ENCODE data around the gene TMEM163. TPM values are rescaled to one million over a fixed set of nuclear protein-coding genes. Genes with fewer than 3 reads are reported as not detected.

Gene TMEM163
- polyA plus RNA-seq, 1 donor, result 0.39 TPM

- no CpG with 5 or more reads among the region's 6 CpGs for WGBS (ENCODE audit: insufficient coverage, low lambda C conversion rate)
- H3K9me3 ChIP-seq (ENCODE audit: control insufficient read depth, low read depth, low read length), result no peaks in the 10 kb centered on the region
- no peaks in the 10 kb centered on the region for H3K4me1 ChIP-seq (ENCODE audit: control insufficient read depth, insufficient read depth, low read length)
- no peak overlapping the region for H3K27ac ChIP-seq (ENCODE audit: low read length)
- DNase-seq, result no peak
- no peak overlapping the region for H3K4me3 ChIP-seq (ENCODE audit: low read length)
- H3K36me3 ChIP-seq (ENCODE audit: control insufficient read depth, insufficient read depth, low read length), result no peaks in the 10 kb centered on the region
- H3K27me3 ChIP-seq (ENCODE audit: control insufficient read depth, insufficient read depth, low read length), result no peaks in the 10 kb centered on the region
Measured at GRCh38 chr2:134693359-134694330, 25.2 kb downstream of the TMEM163 start.

- Histone ChIP-seq H3K9me3 (ENCODE audit: control insufficient read depth, low read depth, low read length) (no peaks in the 10 kb centered on the region), H3K4me3 (ENCODE audit: low read length) (no peak overlapping the region), H3K4me1 (ENCODE audit: control insufficient read depth, insufficient read depth, low read length) (no peaks in the 10 kb centered on the region), H3K36me3 (ENCODE audit: control insufficient read depth, insufficient read depth, low read length) (no peaks in the 10 kb centered on the region), H3K27me3 (ENCODE audit: control insufficient read depth, insufficient read depth, low read length) (no peaks in the 10 kb centered on the region), H3K27ac (ENCODE audit: low read length) (no peak overlapping the region)
- no peak for DNase-seq
- no CpG with 5 or more reads among the region's 5 CpGs for WGBS (ENCODE audit: insufficient coverage, low lambda C conversion rate)
Measured at GRCh38 chr2:134692499-134692898, 26.3 kb downstream of the TMEM163 start.

- no peak for DNase-seq
- no peaks in the 10 kb centered on the region for H3K9me3 ChIP-seq (ENCODE audit: control insufficient read depth, low read depth, low read length)
- H3K27ac ChIP-seq (ENCODE audit: low read length), result no peak overlapping the region
- WGBS (ENCODE audit: insufficient coverage, low lambda C conversion rate), result no CpG with 5 or more reads among the region's 6 CpGs
- H3K4me1 ChIP-seq (ENCODE audit: control insufficient read depth, insufficient read depth, low read length), result no peaks in the 10 kb centered on the region
- no peaks in the 10 kb centered on the region for H3K27me3 ChIP-seq (ENCODE audit: control insufficient read depth, insufficient read depth, low read length)
- no peak overlapping the region for H3K4me3 ChIP-seq (ENCODE audit: low read length)
- H3K36me3 ChIP-seq (ENCODE audit: control insufficient read depth, insufficient read depth, low read length), result no peaks in the 10 kb centered on the region
Measured at GRCh38 chr2:134690629-134691215, 28.1 kb downstream of the TMEM163 start.

DNA sequence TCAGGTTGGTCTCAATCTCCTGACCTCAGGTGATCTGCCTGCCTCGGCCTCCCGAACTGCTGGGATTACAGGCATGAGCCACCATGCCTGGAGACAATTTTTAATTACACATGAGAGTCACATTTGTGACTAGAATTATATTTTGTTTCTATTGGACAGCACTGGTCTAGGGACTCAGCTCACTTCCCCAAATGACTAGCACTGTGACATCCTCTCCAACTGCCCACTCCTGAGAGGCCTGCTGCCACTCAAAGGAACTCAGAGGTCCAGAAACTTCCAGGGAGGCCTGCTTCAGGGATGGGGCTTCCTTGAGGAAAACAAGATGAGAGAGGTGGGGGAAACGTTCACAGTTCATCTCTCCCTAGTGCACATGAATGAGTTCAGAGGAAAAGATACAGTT lies 29.5 kb downstream of the TMEM163 start:
- 100% methylated on average over 1 of the region's 3 CpGs for WGBS (ENCODE audit: insufficient coverage, low lambda C conversion rate)

DNA sequence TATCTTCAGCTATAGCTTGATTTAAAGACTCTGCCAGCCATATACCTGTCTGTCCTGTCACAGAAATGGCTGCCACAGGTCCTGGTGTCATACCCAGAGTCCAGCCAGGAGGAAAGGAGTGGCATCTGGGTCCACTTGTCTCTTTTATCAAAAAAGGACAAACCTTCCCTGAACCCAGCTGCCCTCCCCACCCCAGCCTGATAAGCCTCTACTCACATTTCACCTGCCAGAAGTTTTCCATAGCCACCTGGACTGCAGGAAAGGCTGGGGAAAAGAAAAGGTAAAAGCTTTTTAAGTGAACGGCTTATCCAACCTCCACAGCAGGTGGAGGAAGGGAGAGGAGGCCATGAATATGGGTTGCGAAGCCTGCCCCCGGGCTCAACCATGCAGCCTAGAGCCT lies 32.8 kb downstream of the TMEM163 start:
- Histone ChIP-seq H3K4me1 (ENCODE audit: control insufficient read depth, insufficient read depth, low read length) (no peaks in the 10 kb centered on the region), H3K4me3 (ENCODE audit: low read length) (no peak overlapping the region), H3K27ac (ENCODE audit: low read length) (no peak overlapping the region), H3K36me3 (ENCODE audit: control insufficient read depth, insufficient read depth, low read length) (no peaks in the 10 kb centered on the region), H3K27me3 (ENCODE audit: control insufficient read depth, insufficient read depth, low read length) (peaks cover 3% of the 10 kb centered on the region), H3K9me3 (ENCODE audit: control insufficient read depth, low read depth, low read length) (no peaks in the 10 kb centered on the region)
- WGBS (ENCODE audit: insufficient coverage, low lambda C conversion rate), result no CpG with 5 or more reads among the region's 3 CpGs
- DNase-seq, result no peak

More for the DNA sequence above, 29.5 kb downstream of the TMEM163 start:
- H3K4me3 ChIP-seq (ENCODE audit: low read length), result no peak overlapping the region
- no peaks in the 10 kb centered on the region for H3K9me3 ChIP-seq (ENCODE audit: control insufficient read depth, low read depth, low read length)
- no peaks in the 10 kb centered on the region for H3K36me3 ChIP-seq (ENCODE audit: control insufficient read depth, insufficient read depth, low read length)
- no peaks in the 10 kb centered on the region for H3K4me1 ChIP-seq (ENCODE audit: control insufficient read depth, insufficient read depth, low read length)
- H3K27ac ChIP-seq (ENCODE audit: low read length), result no peak overlapping the region
- no peaks in the 10 kb centered on the region for H3K27me3 ChIP-seq (ENCODE audit: control insufficient read depth, insufficient read depth, low read length)
- no peak for DNase-seq

DNA sequence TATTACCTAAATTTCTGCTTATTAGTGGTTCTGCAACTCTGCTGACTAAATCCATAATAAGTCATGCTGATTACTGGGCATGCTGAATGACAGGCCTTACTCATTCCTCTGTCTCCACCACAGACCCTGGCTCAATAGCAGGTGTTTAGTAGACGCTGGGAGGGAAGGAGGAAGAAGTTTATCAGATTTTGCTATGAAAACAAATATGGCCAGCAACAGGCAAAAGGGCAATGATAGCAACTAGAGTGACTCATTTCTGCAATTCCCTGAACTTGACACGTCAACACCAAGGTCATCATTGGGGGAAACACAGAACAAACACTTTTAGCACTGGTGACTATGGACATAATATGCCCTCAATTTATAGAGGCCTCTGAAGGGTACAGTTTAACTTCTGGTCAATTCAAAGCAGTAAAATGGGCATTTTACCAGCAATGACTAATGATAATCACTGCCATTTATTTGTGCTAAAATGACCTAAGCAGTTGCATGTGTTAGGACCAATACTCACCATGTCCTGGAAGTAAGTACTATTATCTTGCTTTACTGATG lies 35.2 kb downstream of the TMEM163 start:
- no peaks in the 10 kb centered on the region for H3K36me3 ChIP-seq (ENCODE audit: control insufficient read depth, insufficient read depth, low read length)
- H3K4me1 ChIP-seq (ENCODE audit: control insufficient read depth, insufficient read depth, low read length), result no peaks in the 10 kb centered on the region
- no CpG with 5 or more reads among the region's 2 CpGs for WGBS (ENCODE audit: insufficient coverage, low lambda C conversion rate)
- peaks cover 4% of the 10 kb centered on the region for H3K27me3 ChIP-seq (ENCODE audit: control insufficient read depth, insufficient read depth, low read length)
- H3K4me3 ChIP-seq (ENCODE audit: low read length), result no peak overlapping the region
- H3K9me3 ChIP-seq (ENCODE audit: control insufficient read depth, low read depth, low read length), result no peaks in the 10 kb centered on the region
- DNase-seq, result peak; percentile 37 to 50
- no peak overlapping the region for H3K27ac ChIP-seq (ENCODE audit: low read length)

DNA sequence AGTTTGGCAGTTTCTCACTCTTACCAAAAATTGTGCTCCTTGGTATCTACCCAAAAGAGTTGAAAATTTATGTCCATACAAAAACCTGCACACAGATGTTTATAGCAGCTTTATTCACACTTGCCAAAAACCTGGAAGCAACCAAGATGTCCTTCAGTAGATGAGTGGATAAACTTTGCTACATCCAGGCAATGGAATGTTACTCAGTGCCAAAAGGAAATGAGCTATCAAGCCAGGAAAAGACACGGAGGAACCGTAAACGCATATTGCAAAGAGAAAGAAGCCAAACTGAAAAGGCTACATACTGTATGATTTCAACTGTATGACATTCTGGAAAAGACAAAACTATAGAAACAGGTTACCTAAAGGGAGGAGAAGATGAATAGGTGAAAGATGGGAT lies 36.1 kb downstream of the TMEM163 start:
- no peak for DNase-seq
- Histone ChIP-seq H3K27me3 (ENCODE audit: control insufficient read depth, insufficient read depth, low read length) (peaks cover 4% of the 10 kb centered on the region), H3K4me3 (ENCODE audit: low read length) (no peak overlapping the region), H3K9me3 (ENCODE audit: control insufficient read depth, low read depth, low read length) (no peaks in the 10 kb centered on the region), H3K4me1 (ENCODE audit: control insufficient read depth, insufficient read depth, low read length) (no peaks in the 10 kb centered on the region), H3K27ac (ENCODE audit: low read length) (no peak overlapping the region), H3K36me3 (ENCODE audit: control insufficient read depth, insufficient read depth, low read length) (no peaks in the 10 kb centered on the region)
- whole genome bisulfite sequencing (ENCODE audit: insufficient coverage, low lambda C conversion rate), result 82% methylated on average over 3 of the region's 3 CpGs

DNA sequence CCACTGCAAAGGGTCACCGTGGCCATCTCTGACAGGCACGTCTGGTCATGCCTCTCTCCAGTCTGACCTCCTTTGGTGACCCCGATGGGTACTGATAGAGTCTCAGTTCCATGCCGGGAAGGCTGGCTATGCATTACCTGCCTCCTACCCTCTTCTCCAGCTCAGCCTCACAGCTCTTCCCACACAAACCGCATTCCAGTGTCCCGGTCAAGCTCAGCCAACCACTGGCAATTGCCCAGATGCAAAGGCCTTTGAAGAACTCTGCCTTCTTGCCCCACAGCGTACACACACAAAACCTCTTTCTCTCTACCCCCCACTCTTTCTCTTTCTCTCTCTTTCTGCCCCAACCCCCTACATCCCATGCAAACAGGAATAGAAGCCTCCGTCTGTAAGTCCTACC lies 37.6 kb downstream of the TMEM163 start:
- Histone ChIP-seq H3K4me3 (ENCODE audit: low read length) (no peak overlapping the region), H3K27ac (ENCODE audit: low read length) (no peak overlapping the region), H3K9me3 (ENCODE audit: control insufficient read depth, low read depth, low read length) (no peaks in the 10 kb centered on the region), H3K4me1 (ENCODE audit: control insufficient read depth, insufficient read depth, low read length) (no peaks in the 10 kb centered on the region), H3K36me3 (ENCODE audit: control insufficient read depth, insufficient read depth, low read length) (no peaks in the 10 kb centered on the region), H3K27me3 (ENCODE audit: control insufficient read depth, insufficient read depth, low read length) (peaks cover 4% of the 10 kb centered on the region)
- WGBS (ENCODE audit: insufficient coverage, low lambda C conversion rate), result 84% methylated on average over 2 of the region's 8 CpGs
- DNase-seq, result no peak

GRCh38 chr2:134679745-134680144 lies 39.1 kb downstream of the TMEM163 start:
- Histone ChIP-seq H3K4me3 (ENCODE audit: low read length) (no peak overlapping the region), H3K36me3 (ENCODE audit: control insufficient read depth, insufficient read depth, low read length) (no peaks in the 10 kb centered on the region), H3K27me3 (ENCODE audit: control insufficient read depth, insufficient read depth, low read length) (peaks cover 6% of the 10 kb centered on the region), H3K27ac (ENCODE audit: low read length) (no peak overlapping the region), H3K4me1 (ENCODE audit: control insufficient read depth, insufficient read depth, low read length) (no peaks in the 10 kb centered on the region), H3K9me3 (ENCODE audit: control insufficient read depth, low read depth, low read length) (no peaks in the 10 kb centered on the region)
- DNase-seq, result no peak
- WGBS (ENCODE audit: insufficient coverage, low lambda C conversion rate), result no CpG with 5 or more reads among the region's 6 CpGs

- Histone ChIP-seq H3K9me3 (ENCODE audit: control insufficient read depth, low read depth, low read length) (no peaks in the 10 kb centered on the region), H3K4me3 (ENCODE audit: low read length) (no peak overlapping the region), H3K4me1 (ENCODE audit: control insufficient read depth, insufficient read depth, low read length) (no peaks in the 10 kb centered on the region), H3K27me3 (ENCODE audit: control insufficient read depth, insufficient read depth, low read length) (peaks cover 6% of the 10 kb centered on the region), H3K27ac (ENCODE audit: low read length) (no peak overlapping the region), H3K36me3 (ENCODE audit: control insufficient read depth, insufficient read depth, low read length) (no peaks in the 10 kb centered on the region)
- no peak for DNase-seq
- WGBS (ENCODE audit: insufficient coverage, low lambda C conversion rate), result no CpG with 5 or more reads among the region's 4 CpGs
Measured at GRCh38 chr2:134679294-134679693, 39.5 kb downstream of the TMEM163 start.
